ACC112 (cell line): Measurements from ENCODE around the gene GREM1.
A peak's percentile ranks its signal among the peaks of the same experiment; 100 is the strongest.

Experiments
- H2AFZ ChIP-seq: fragments of 200-600 bp; sonication (generic); one replicate; pipeline ENCODE4 v1.6.0; 2017; ENCODE audit warnings: antibody characterized with exemption, low read length; ENCODE audit not compliant: unreplicated experiment
- H3K27ac ChIP-seq: fragments of 200-600 bp; sonication (generic); 2 replicates; pipeline ENCODE4 v1.5.1; 2014; ENCODE audit warnings: low read depth, mild to moderate bottlenecking, antibody characterized with exemption, low read length, moderate library complexity
- H3K27me3 ChIP-seq: fragments of 200-600 bp; sonication (generic); 2 replicates; pipeline ENCODE4 v1.6.1; 2014; ENCODE audit warnings: mild to moderate bottlenecking, antibody characterized with exemption, low read length, moderate library complexity, mixed read lengths; ENCODE audit not compliant: insufficient read depth
- H3K36me3 ChIP-seq: fragments of 200-600 bp; sonication (generic); 2 replicates; pipeline ENCODE4 v1.6.1; 2016; ENCODE audit warnings: mild to moderate bottlenecking, antibody characterized with exemption, low read length, moderate library complexity, mixed read lengths; ENCODE audit not compliant: insufficient read depth
- H3K4me1 ChIP-seq: fragments of 200-600 bp; sonication (generic); one replicate; pipeline ENCODE4 v1.6.1; 2016; ENCODE audit warnings: low read length, mixed read lengths; ENCODE audit not compliant: insufficient read depth, unreplicated experiment, control insufficient read depth
- H3K4me3 ChIP-seq: fragments of 200-600 bp; sonication (generic); 2 replicates; pipeline ENCODE4 v1.5.1; 2014; ENCODE audit warnings: mild to moderate bottlenecking, low read depth, low read length
- H3K79me2 ChIP-seq: fragments of 200-600 bp; sonication (generic); one replicate; pipeline ENCODE4 v1.6.0; 2016; ENCODE audit warnings: low read length; ENCODE audit not compliant: control insufficient read depth, unreplicated experiment, insufficient read depth

Gene GREM1

DNA sequence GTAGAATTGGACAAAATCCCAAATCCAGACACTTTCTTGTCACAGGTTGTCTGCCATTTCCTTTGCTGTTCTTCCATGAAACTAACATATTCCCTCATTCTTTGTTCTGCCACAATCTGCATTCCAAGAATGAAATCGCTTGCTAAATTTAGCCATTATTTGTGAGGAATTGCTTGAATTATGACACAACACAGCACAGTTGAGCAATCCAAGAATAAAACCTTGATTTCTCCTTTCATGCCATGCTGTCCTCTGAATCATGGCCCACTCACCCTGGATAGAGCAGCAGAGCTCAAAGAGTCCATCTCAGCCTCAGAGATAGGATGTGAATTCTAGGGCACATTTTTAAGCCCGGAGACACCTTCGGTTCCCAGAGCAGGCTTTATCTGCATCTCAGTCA, 35.2 kb upstream of the GREM1 start:
- peaks cover 53% of the 10 kb centered on the region for H3K4me1 ChIP-seq
- no peaks in the 10 kb centered on the region for H3K79me2 ChIP-seq
- H3K4me3 ChIP-seq: peak overlapping the region; percentile 18; the same call in 1 of the 2 replicates
- peak overlapping the region; percentile 94 for H3K27ac ChIP-seq
- H3K27me3 ChIP-seq: no peaks in the 10 kb centered on the region
- H2AFZ ChIP-seq: peak overlapping the region; percentile 40
- H3K36me3 ChIP-seq: 0 out of 2 replicates have a peak, but pooled peaks cover 3% of the 10 kb centered on the region

GRCh38 chr15:32682977-32683630, 34.7 kb upstream of the GREM1 start:
- Histone ChIP-seq H3K27me3 (no peaks in the 10 kb centered on the region), H3K4me3 (peak overlapping the region; percentile 18; the same call in 1 of the 2 replicates)

GRCh38 chr15:32683906-32684584, 33.8 kb upstream of the GREM1 start:
- Histone ChIP-seq H3K4me3 (peak overlapping the region; percentile 9; the same call in 1 of the 2 replicates), H3K4me1 (peaks cover 57% of the 10 kb centered on the region), H2AFZ (no peak overlapping the region), H3K36me3 (0 out of 2 replicates have a peak, but pooled peaks cover 3% of the 10 kb centered on the region), H3K27me3 (no peaks in the 10 kb centered on the region), H3K27ac (peak overlapping the region; percentile 94), H3K79me2 (no peaks in the 10 kb centered on the region)

More at GRCh38 chr15:32682977-32683630, 34.7 kb upstream of the GREM1 start:
- Histone ChIP-seq H2AFZ (no peak overlapping the region), H3K4me1 (peaks cover 53% of the 10 kb centered on the region), H3K36me3 (0 out of 2 replicates have a peak, but pooled peaks cover 3% of the 10 kb centered on the region), H3K79me2 (no peaks in the 10 kb centered on the region), H3K27ac (peak overlapping the region; percentile 94)

GRCh38 chr15:32685576-32685975, 32.2 kb upstream of the GREM1 start:
- Histone ChIP-seq H3K36me3 (0 out of 2 replicates have a peak, but pooled peaks cover 3% of the 10 kb centered on the region), H3K27ac (peak overlapping the region; percentile 94; the same call in 1 of the 2 replicates), H2AFZ (no peak overlapping the region), H3K27me3 (no peaks in the 10 kb centered on the region), H3K4me3 (peak overlapping the region; percentile 5; the same call in 1 of the 2 replicates), H3K79me2 (no peaks in the 10 kb centered on the region), H3K4me1 (peaks cover 57% of the 10 kb centered on the region)

- H3K4me3 ChIP-seq: no peak overlapping the region
- H3K79me2 ChIP-seq: no peaks in the 10 kb centered on the region
- no peaks in the 10 kb centered on the region for H3K27me3 ChIP-seq
- H2AFZ ChIP-seq: peak overlapping the region; percentile 20
- H3K27ac ChIP-seq: peak overlapping the region; percentile 75
- H3K4me1 ChIP-seq: peaks cover 48% of the 10 kb centered on the region
- H3K36me3 ChIP-seq: 0 out of 2 replicates have a peak, but pooled peaks cover 3% of the 10 kb centered on the region
Measured at GRCh38 chr15:32687556-32687955, 30.2 kb upstream of the GREM1 start.

- peaks cover 41% of the 10 kb centered on the region for H3K4me1 ChIP-seq
- H3K4me3 ChIP-seq: peak overlapping the region; percentile 38; the same call in 1 of the 2 replicates
- H3K36me3 ChIP-seq: 0 out of 2 replicates have a peak, but pooled peaks cover 3% of the 10 kb centered on the region
- H3K27me3 ChIP-seq: no peaks in the 10 kb centered on the region
- no peaks in the 10 kb centered on the region for H3K79me2 ChIP-seq
- H2AFZ ChIP-seq: peak overlapping the region; percentile 57
- H3K27ac ChIP-seq: peak overlapping the region; percentile 75
Measured at GRCh38 chr15:32688151-32688639, 29.6 kb upstream of the GREM1 start.

DNA sequence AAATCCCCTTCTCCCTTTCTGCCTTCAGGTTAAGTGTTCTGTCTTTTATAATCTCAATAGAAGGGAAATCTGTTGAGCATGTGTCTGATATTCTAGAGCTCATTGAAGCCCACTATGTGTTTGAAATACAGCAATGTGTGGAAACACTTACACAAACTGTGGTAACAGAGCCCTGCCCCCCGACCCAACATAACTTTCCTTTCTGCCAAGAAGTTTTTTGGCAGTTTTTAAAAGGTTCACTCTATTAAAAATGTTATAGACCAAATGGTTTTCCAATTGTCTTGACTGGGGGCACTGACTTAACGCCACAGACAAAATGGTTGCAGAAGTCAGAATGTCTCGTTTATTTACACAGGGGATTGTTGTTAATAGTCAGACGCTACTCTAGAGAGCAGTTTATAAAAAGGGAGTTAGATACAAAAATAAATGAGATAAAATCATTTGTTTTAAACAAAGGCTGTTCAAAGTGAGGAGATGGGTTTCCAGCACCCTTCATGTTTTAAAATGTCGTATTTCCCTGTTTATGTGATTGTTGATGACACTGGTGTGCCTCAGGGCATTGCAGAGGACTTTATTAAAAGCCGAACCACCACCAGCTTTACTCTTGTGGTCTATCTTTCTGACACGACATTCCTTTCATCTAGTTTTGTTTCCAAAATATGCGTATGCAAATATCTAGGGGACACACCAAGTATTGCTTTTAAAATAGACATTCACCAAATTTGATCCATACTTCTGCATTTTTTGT, 26.7 kb upstream of the GREM1 start:
- H3K4me1 ChIP-seq: peaks cover 12% of the 10 kb centered on the region
- H2AFZ ChIP-seq: no peak overlapping the region
- no peak overlapping the region for H3K27ac ChIP-seq
- no peak overlapping the region for H3K4me3 ChIP-seq
- 0 out of 2 replicates have a peak, but pooled peaks cover 3% of the 10 kb centered on the region for H3K36me3 ChIP-seq
- no peaks in the 10 kb centered on the region for H3K27me3 ChIP-seq
- no peaks in the 10 kb centered on the region for H3K79me2 ChIP-seq

GRCh38 chr15:32691689-32692038, 26.1 kb upstream of the GREM1 start:
- Histone ChIP-seq H3K4me3 (no peak overlapping the region), H3K27me3 (no peaks in the 10 kb centered on the region), H3K79me2 (no peaks in the 10 kb centered on the region), H3K27ac (no peak overlapping the region), H3K4me1 (peaks cover 12% of the 10 kb centered on the region), H3K36me3 (0 out of 2 replicates have a peak, but pooled peaks cover 1% of the 10 kb centered on the region), H2AFZ (no peak overlapping the region)

- H3K27ac ChIP-seq: no peak overlapping the region
Measured at GRCh38 chr15:32692286-32692685, 25.5 kb upstream of the GREM1 start.

GRCh38 chr15:32694222-32694983, 23.4 kb upstream of the GREM1 start:
- Histone ChIP-seq H3K79me2 (no peaks in the 10 kb centered on the region), H2AFZ (no peak overlapping the region), H3K27me3 (no peaks in the 10 kb centered on the region), H3K4me1 (no peaks in the 10 kb centered on the region), H3K4me3 (no peak overlapping the region), H3K36me3 (no peaks in the 10 kb centered on the region), H3K27ac (no peak overlapping the region)

More at GRCh38 chr15:32692286-32692685, 25.5 kb upstream of the GREM1 start:
- Histone ChIP-seq H2AFZ (no peak overlapping the region), H3K36me3 (no peaks in the 10 kb centered on the region), H3K27me3 (no peaks in the 10 kb centered on the region), H3K4me1 (peaks cover 11% of the 10 kb centered on the region), H3K79me2 (no peaks in the 10 kb centered on the region), H3K4me3 (no peak overlapping the region)
